Astrocyte (in vitro differentiated cells and primary cell): ENCODE measurements around the gene CD101.

Experiments used
- EZH2 ChIP-seq: IDR thresholded peaks from 2 replicates; pipeline ENCODE4 v1.6.1; 2012; ENCODE audit warnings: mild to moderate bottlenecking, low read length, inconsistent platforms; ENCODE audit not compliant: insufficient read depth
- TF ChIP-seq, protein P1 (sequence below): IDR thresholded peaks from 2 replicates; pipeline ENCODE4 v1.5.1; 2011; ENCODE audit warnings: low read depth, mild to moderate bottlenecking, inconsistent platforms, low read length, moderate library complexity; ENCODE audit not compliant: insufficient read depth

DNA sequence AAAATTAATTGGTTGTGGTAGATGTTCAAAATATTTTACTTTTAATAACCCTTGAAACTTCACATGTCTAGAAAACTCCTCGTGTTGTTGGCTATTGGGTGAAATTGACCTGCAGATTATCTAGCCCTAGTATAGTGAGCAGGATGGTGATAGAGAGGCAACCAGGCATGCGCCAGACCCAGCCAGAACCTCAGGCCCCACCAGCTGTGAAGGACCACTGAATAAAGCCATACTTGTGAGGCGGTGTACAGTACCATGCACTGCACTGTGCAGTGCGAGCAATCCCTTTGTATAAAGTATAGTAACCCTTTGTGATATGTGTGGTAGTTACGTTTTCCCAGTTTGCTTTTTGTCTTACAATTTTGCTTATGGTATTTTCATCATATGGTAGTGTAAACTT is 67.0 kb downstream of the CD101 start:
- TF ChIP-seq, protein P1, sequence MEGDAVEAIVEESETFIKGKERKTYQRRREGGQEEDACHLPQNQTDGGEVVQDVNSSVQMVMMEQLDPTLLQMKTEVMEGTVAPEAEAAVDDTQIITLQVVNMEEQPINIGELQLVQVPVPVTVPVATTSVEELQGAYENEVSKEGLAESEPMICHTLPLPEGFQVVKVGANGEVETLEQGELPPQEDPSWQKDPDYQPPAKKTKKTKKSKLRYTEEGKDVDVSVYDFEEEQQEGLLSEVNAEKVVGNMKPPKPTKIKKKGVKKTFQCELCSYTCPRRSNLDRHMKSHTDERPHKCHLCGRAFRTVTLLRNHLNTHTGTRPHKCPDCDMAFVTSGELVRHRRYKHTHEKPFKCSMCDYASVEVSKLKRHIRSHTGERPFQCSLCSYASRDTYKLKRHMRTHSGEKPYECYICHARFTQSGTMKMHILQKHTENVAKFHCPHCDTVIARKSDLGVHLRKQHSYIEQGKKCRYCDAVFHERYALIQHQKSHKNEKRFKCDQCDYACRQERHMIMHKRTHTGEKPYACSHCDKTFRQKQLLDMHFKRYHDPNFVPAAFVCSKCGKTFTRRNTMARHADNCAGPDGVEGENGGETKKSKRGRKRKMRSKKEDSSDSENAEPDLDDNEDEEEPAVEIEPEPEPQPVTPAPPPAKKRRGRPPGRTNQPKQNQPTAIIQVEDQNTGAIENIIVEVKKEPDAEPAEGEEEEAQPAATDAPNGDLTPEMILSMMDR: no peak
- TF ChIP-seq EZH2: no peak
